HEK293 (cell line): ENCODE data around the gene UBL4A.

Experiments used
- CTCF ChIA-PET: fragments of 350-600 bp; formaldehyde crosslinking; extraction: SDS; loops from one replicate; lab custom pipeline; 2021; ENCODE audit warnings: antibody characterized with exemption; lab: Yijun Ruan, JAX
- POLR2A ChIA-PET: fragments of 300-600 bp; formaldehyde crosslinking; extraction: SDS; loops from one replicate; lab custom pipeline; 2020; ENCODE audit warnings: antibody characterized with exemption, inconsistent platforms; lab: Yijun Ruan, JAX
- H3K27ac ChIP-seq: fragments of 200-500 bp; sonication (Bioruptor generic); 2 replicates; pipeline ENCODE4 v1.5.1; 2014; ENCODE audit warnings: low read depth, low read length, control low read depth, inconsistent platforms; ENCODE audit errors: extremely low read depth
- H3K36me3 ChIP-seq, 2 experiments: fragments of 200-500 bp in 1 of 2; sonication (Bioruptor generic) in 1 of 2; 1 replicate in 1 of 2; 2 replicates in 1 of 2; pipeline ENCODE4 v1.5.1; 2014 to 2017; ENCODE audit warnings: inconsistent platforms in 2 of 2, low read length in 2 of 2; ENCODE audit not compliant: control insufficient read depth in 2 of 2, insufficient read depth in 1 of 2
- H3K4me1 ChIP-seq: fragments of 200-500 bp; sonication (Bioruptor generic); 2 replicates; pipeline ENCODE4 v1.5.1; 2014; ENCODE audit warnings: mild to moderate bottlenecking, low read length, inconsistent platforms; ENCODE audit not compliant: control insufficient read depth, insufficient read depth
- H3K4me3 ChIP-seq: 2 replicates; pipeline ENCODE4 v1.5.1; 2011; ENCODE audit warnings: low read depth, mild to moderate bottlenecking, control low read depth, low read length, moderate library complexity
- H3K9me3 ChIP-seq: fragments of 200-500 bp; sonication (Bioruptor generic); 2 replicates; pipeline ENCODE4 v1.5.1; 2014; ENCODE audit warnings: low read depth, low read length, inconsistent platforms; ENCODE audit not compliant: control insufficient read depth, insufficient read depth
- EGR2 ChIP-seq: fragments of 450-650 bp; formaldehyde crosslinking; IDR thresholded peaks from 2 replicates; pipeline ENCODE4 v1.5.1; 2016; ENCODE audit warnings: low read depth, missing biosample characterization, missing genetic modification characterization
- GLIS1 ChIP-seq: fragments of 450-650 bp; formaldehyde crosslinking; IDR thresholded peaks from 2 replicates; pipeline ENCODE4 v1.5.1; 2016; ENCODE audit warnings: missing biosample characterization, missing genetic modification characterization
- GLIS2 ChIP-seq: fragments of 450-650 bp; formaldehyde crosslinking; IDR thresholded peaks from 2 replicates; pipeline ENCODE4 v1.5.1; 2016; ENCODE audit warnings: missing biosample characterization, missing genetic modification characterization
- HOXA7 ChIP-seq: sonication (generic); formaldehyde crosslinking; IDR thresholded peaks from 2 replicates; pipeline ENCODE4 v1.8.1; 2022; ENCODE audit warnings: missing genetic modification reagents, borderline replicate concordance
- KLF1 ChIP-seq: fragments of 450-650 bp; formaldehyde crosslinking; IDR thresholded peaks from 2 replicates; pipeline ENCODE4 v1.5.1; 2016; ENCODE audit warnings: missing biosample characterization, missing genetic modification characterization
- KLF16 ChIP-seq: fragments of 450-650 bp; formaldehyde crosslinking; IDR thresholded peaks from 2 replicates; pipeline ENCODE4 v1.5.1; 2017; ENCODE audit warnings: missing biosample characterization, missing genetic modification characterization
- PRDM10 ChIP-seq: fragments of 450-650 bp; formaldehyde crosslinking; IDR thresholded peaks from 2 replicates; pipeline ENCODE4 v1.5.1; 2016; ENCODE audit warnings: missing biosample characterization, missing genetic modification characterization
- SP7 ChIP-seq: fragments of 450-650 bp; formaldehyde crosslinking; IDR thresholded peaks from 2 replicates; pipeline ENCODE4 v1.5.1; 2016; ENCODE audit warnings: missing biosample characterization, missing genetic modification characterization
- WT1 ChIP-seq: fragments of 450-650 bp; formaldehyde crosslinking; IDR thresholded peaks from 2 replicates; pipeline ENCODE4 v1.5.1; 2016; ENCODE audit warnings: missing biosample characterization, missing genetic modification characterization
- YY1 ChIP-seq: fragments of 450-650 bp; formaldehyde crosslinking; IDR thresholded peaks from 2 replicates; pipeline ENCODE4 v1.5.1; 2018; ENCODE audit warnings: missing biosample characterization, missing genetic modification characterization
- YY2 ChIP-seq: fragments of 450-650 bp; formaldehyde crosslinking; IDR thresholded peaks from 2 replicates; pipeline ENCODE4 v1.5.1; 2016; ENCODE audit warnings: missing biosample characterization, missing genetic modification characterization
- ZBTB1 ChIP-seq: fragments of 450-650 bp; formaldehyde crosslinking; IDR thresholded peaks from 2 replicates; pipeline ENCODE4 v1.5.1; 2016; ENCODE audit warnings: missing biosample characterization, missing genetic modification characterization
- ZBTB17 ChIP-seq: fragments of 450-650 bp; formaldehyde crosslinking; IDR thresholded peaks from 2 replicates; pipeline ENCODE4 v1.5.1; 2016; ENCODE audit warnings: missing biosample characterization, missing genetic modification characterization
- ZBTB26 ChIP-seq: fragments of 450-650 bp; formaldehyde crosslinking; optimal IDR thresholded peaks from 2 replicates; pipeline ENCODE3; 2016; ENCODE audit warnings: missing biosample characterization, mild to moderate bottlenecking, missing genetic modification characterization
- ZBTB8A ChIP-seq: fragments of 450-650 bp; formaldehyde crosslinking; IDR thresholded peaks from 2 replicates; pipeline ENCODE4 v1.5.1; 2016; ENCODE audit warnings: missing biosample characterization, missing genetic modification characterization
- ZFHX2 ChIP-seq: fragments of 450-650 bp; formaldehyde crosslinking; conservative IDR thresholded peaks from 2 replicates; pipeline ENCODE4 v1.5.1; 2016; ENCODE audit warnings: missing biosample characterization, missing genetic modification characterization
- ZNF10 ChIP-seq: fragments of 450-650 bp; formaldehyde crosslinking; IDR thresholded peaks from 2 replicates; pipeline ENCODE4 v1.5.1; 2017; ENCODE audit warnings: missing biosample characterization, missing genetic modification characterization
- ZNF132 ChIP-seq: fragments of 450-650 bp; formaldehyde crosslinking; IDR thresholded peaks from 2 replicates; pipeline ENCODE4 v1.5.1; 2017; ENCODE audit warnings: missing biosample characterization, missing genetic modification characterization, borderline replicate concordance
- ZNF157 ChIP-seq: fragments of 450-650 bp; formaldehyde crosslinking; IDR thresholded peaks from 2 replicates; pipeline ENCODE4 v1.5.1; 2016; ENCODE audit warnings: missing biosample characterization, missing genetic modification characterization
- ZNF169 ChIP-seq: fragments of 450-650 bp; formaldehyde crosslinking; IDR thresholded peaks from 2 replicates; pipeline ENCODE4 v1.5.1; 2016; ENCODE audit warnings: missing biosample characterization, missing genetic modification characterization
- ZNF239 ChIP-seq: fragments of 450-650 bp; formaldehyde crosslinking; IDR thresholded peaks from 2 replicates; pipeline ENCODE4 v1.5.1; 2016; ENCODE audit warnings: missing biosample characterization, missing genetic modification characterization
- ZNF335 ChIP-seq: fragments of 450-650 bp; formaldehyde crosslinking; conservative IDR thresholded peaks from 2 replicates; pipeline ENCODE4 v1.5.1; 2016; ENCODE audit warnings: missing biosample characterization, missing genetic modification characterization
- ZNF518A ChIP-seq: fragments of 450-650 bp; formaldehyde crosslinking; conservative IDR thresholded peaks from 2 replicates; pipeline ENCODE4 v1.5.1; 2016; ENCODE audit warnings: low read depth, missing biosample characterization, missing genetic modification characterization
- ZNF654 ChIP-seq: fragments of 450-650 bp; formaldehyde crosslinking; IDR thresholded peaks from 2 replicates; pipeline ENCODE4 v1.5.1; 2016; ENCODE audit warnings: low read depth, missing biosample characterization, missing genetic modification characterization
- ZSCAN30 ChIP-seq: fragments of 450-650 bp; IDR thresholded peaks from 2 replicates; pipeline ENCODE4 v1.5.1; 2018; ENCODE audit warnings: missing biosample characterization, mild to moderate bottlenecking, missing genetic modification characterization, moderate library complexity

The UBL4A gene

GRCh38 chrX:154437971-154438893 lies 48.2 kb downstream of the UBL4A start (continued):
- TF ChIP-seq PRDM10 (tag by site-specific recombination) (peak; percentile 77), ZNF132 (tag by site-specific recombination) (no peak), ZNF335 (tag by site-specific recombination) (no peak), ZNF654 (tag by site-specific recombination) (no peak), EGR2 (tag by site-specific recombination) (peak; percentile 59), GLIS1 (tag by site-specific recombination) (peak; percentile 21), ZBTB17 (tag by site-specific recombination) (no peak)

- Histone ChIP-seq H3K36me3 (peaks cover 7 to 84% of the 10 kb centered on the region in 2 experiments; a peak in 2 of 3 replicates), H3K9me3 (no peaks in the 10 kb centered on the region), H3K27ac (peak within 1 kb of the TSS; percentile 95), H3K4me1 (no peaks in the 10 kb centered on the region), H3K4me3 (peak within 1 kb of the TSS; percentile 69)
- ChIA-PET CTCF (no interaction called here), POLR2A (interaction anchor here (1.9 kb wide), 1 partner anchor 39 kb away, joined by 4 read pairs; the partner anchor contains the start of gene RPL10)
- TF ChIP-seq ZBTB1 (tag by site-specific recombination) (no peak), ZSCAN30 (tag by site-specific recombination) (peak; percentile 47; the same call in 1 of the 2 replicates), YY1 (tag by site-specific recombination) (peak; percentile 93), ZBTB8A (tag by site-specific recombination) (0 out of 2 replicates have a peak, but pooled peaks have one; percentile 24), ZNF239 (tag by site-specific recombination) (no peak), ZNF169 (tag by site-specific recombination) (0 out of 2 replicates have a peak, but pooled peaks have one; percentile 55), KLF1 (tag by site-specific recombination) (peak; percentile 64), ZNF157 (tag by site-specific recombination) (no peak), ZFHX2 (tag by site-specific recombination) (peak; percentile 44), ZNF10 (tag by site-specific recombination) (peak; percentile 88), ZNF335 (tag by site-specific recombination) (peak; percentile 69), WT1 (tag by site-specific recombination) (0 out of 2 replicates have a peak, but pooled peaks have one; percentile 13), SP7 (tag by site-specific recombination) (peak; percentile 27; the same call in 1 of the 2 replicates), GLIS2 (tag by site-specific recombination) (peak; percentile 71; the same call in 1 of the 2 replicates), GLIS1 (tag by site-specific recombination) (peak; percentile 26; the same call in 1 of the 2 replicates), KLF16 (peak; percentile 79), ZNF518A (tag by site-specific recombination) (no peak), YY2 (tag by site-specific recombination) (peak; percentile 82), ZBTB26 (tag by site-specific recombination) (peak; percentile 67), HOXA7 (CRISPR knock-in tag) (no peak)
These were observed 49.2 kb downstream of the UBL4A start, which contains the start of gene GDI1 for GRCh38 chrX:154436983-154437752. TSS of gene GDI1 (plus strand) at chrX:154437154. CDS start at chrX:154437255, 101 bp downstream.
